Measurements from ENCODE around the gene PCSK4. TPM values are rescaled to one million over a fixed set of nuclear protein-coding genes. Genes with fewer than 3 reads are reported as not detected.

Gene PCSK4
- total RNA-seq, 1 experiment from 2014 or later = 9.9 TPM

- H3K4me1 ChIP-seq (ENCODE audit: control insufficient read depth, insufficient read depth, low read length) = no peaks in the 10 kb centered on the region
- BruUV-seq (replicated peaks) = no TSS peak
- TF ChIP-seq SIN3A (IDR thresholded peaks at IDR 0.05; ENCODE audit: borderline replicate concordance, insufficient read depth, low read depth, low read length) (no peak), TCF7L2 (IDR thresholded peaks at IDR 0.05; ENCODE audit: low read depth, low read length) (no peak), REST (IDR thresholded peaks at IDR 0.05; ENCODE audit: insufficient read depth in 1 of 2, low read depth in 2 of 2, low read length in 1 of 2) (no peak)
- in situ Hi-C loops (cut with HindIII; ENCODE audit: low pct_unique_long_range_greater_than_20kb, low sequenced_read_pairs) = no loop called here
- intact Hi-C loops (cut with micrococcal nuclease; ENCODE audit: unreplicated experiment) = no loop called here
- ATAC-seq (no peak), DNase-seq (ENCODE audit: low read depth, low spot score) (no peak)
- no peak overlapping the region for H3K4me3 ChIP-seq (ENCODE audit: low read depth in 2 of 2, low read length in 2 of 2)
- CTCF ChIA-PET = no interaction called here
- no peaks in the 10 kb centered on the region; the same call in 1 of the 2 replicates for H3K27me3 ChIP-seq (ENCODE audit: control insufficient read depth, insufficient read depth, low read length)
- no peaks in the 10 kb centered on the region for H3K36me3 ChIP-seq (ENCODE audit: control insufficient read depth, insufficient read depth, low read length)
- H3K27ac ChIP-seq (ENCODE audit: low read length) = no peak overlapping the region
- H3K9me3 ChIP-seq (ENCODE audit: control insufficient read depth, insufficient read depth, low read depth, low read length) = no peaks in the 10 kb centered on the region
- POLR2A ChIA-PET = no interaction called here
Measured at GRCh38 chr19:1524972-1525325, 34.8 kb upstream of the PCSK4 start.

GRCh38 chr19:1524287-1524971 is 34.3 kb upstream of the PCSK4 start:
- H3K9me3 ChIP-seq (ENCODE audit: control insufficient read depth, insufficient read depth, low read depth, low read length) = no peaks in the 10 kb centered on the region
- ChIA-PET CTCF (no interaction called here), POLR2A (no interaction called here)
- ATAC-seq (no peak), DNase-seq (ENCODE audit: low read depth, low spot score) (no peak)
- H3K4me3 ChIP-seq (ENCODE audit: low read depth in 2 of 2, low read length in 2 of 2) = no peak overlapping the region
- H3K27me3 ChIP-seq (ENCODE audit: control insufficient read depth, insufficient read depth, low read length) = no peaks in the 10 kb centered on the region; the same call in 1 of the 2 replicates
- TF ChIP-seq CTCF (IDR thresholded peaks at IDR 0.05) = no peak
- TF ChIP-seq REST (IDR thresholded peaks at IDR 0.05; ENCODE audit: insufficient read depth in 1 of 2, low read depth in 2 of 2, low read length in 1 of 2) = no peak
- no peak for TF ChIP-seq TCF7L2 (IDR thresholded peaks at IDR 0.05; ENCODE audit: low read depth, low read length)
- TF ChIP-seq POLR2AphosphoS5 (IDR thresholded peaks at IDR 0.05; ENCODE audit: low read depth, low read length) = no peak
- TF ChIP-seq SIN3A (IDR thresholded peaks at IDR 0.05; ENCODE audit: borderline replicate concordance, insufficient read depth, low read depth, low read length) = no peak
- no peak overlapping the region for H3K27ac ChIP-seq (ENCODE audit: low read length)
- intact Hi-C loops (cut with micrococcal nuclease; ENCODE audit: unreplicated experiment) (no loop called here), in situ Hi-C loops (cut with HindIII; ENCODE audit: low pct_unique_long_range_greater_than_20kb, low sequenced_read_pairs) (no loop called here)
- BruUV-seq (replicated peaks) = no TSS peak
- H3K36me3 ChIP-seq (ENCODE audit: control insufficient read depth, insufficient read depth, low read length) = no peaks in the 10 kb centered on the region
- no peaks in the 10 kb centered on the region for H3K4me1 ChIP-seq (ENCODE audit: control insufficient read depth, insufficient read depth, low read length)

Data from Panc1 (cell line).